Kidney glomerular epithelial cell (primary cell): Measurements from ENCODE around the gene PCDHGB3.
"Not testable (repeated sequence)": the region's sequence is repeated elsewhere in the genome, so short reads cannot be mapped to it uniquely, and the experiment has no call there.

Source experiments
- DNase-seq: peaks from one replicate; lab custom pipeline; 2025; lab: John Stamatoyannopoulos, UW

Gene PCDHGB3

DNA sequence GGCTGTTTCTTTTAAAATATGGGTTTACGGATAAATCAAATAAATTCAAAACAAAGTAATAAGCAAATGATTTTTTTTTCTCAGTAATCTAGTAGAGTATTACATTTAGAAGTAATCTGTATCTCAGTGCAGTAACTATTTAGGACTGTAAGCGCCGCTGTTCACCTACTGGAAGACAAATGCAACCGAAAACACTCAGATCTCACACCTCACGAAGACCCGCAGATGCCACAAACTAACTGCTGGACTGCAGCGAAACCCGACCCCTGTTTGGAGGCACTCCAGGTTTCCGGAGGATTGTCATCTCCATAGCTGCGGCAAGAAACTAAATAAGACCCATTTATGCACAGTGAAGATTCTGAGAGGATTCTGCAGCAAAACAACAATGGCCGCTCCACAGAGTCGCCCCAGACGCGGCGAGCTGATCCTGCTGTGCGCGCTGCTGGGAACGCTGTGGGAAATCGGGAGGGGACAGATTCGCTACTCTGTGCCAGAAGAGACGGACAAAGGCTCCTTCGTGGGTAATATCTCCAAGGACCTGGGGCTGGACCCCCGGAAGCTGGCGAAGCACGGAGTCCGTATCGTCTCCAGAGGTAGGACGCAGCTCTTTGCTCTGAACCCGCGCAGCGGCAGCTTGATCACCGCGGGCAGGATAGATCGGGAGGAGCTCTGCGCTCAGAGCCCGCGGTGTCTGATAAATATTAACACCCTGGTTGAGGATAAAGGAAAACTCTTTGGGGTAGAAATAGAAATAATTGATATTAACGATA is 22.6 kb downstream of the PCDHGB3 start, which contains the start of gene PCDHGA8:
Gene PCDHGA8 (plus strand): TSS at position 205 of the 770 bp plus-strand sequence. CDS start 181 bp downstream, at position 386.
- no peak for DNase-seq

DNA sequence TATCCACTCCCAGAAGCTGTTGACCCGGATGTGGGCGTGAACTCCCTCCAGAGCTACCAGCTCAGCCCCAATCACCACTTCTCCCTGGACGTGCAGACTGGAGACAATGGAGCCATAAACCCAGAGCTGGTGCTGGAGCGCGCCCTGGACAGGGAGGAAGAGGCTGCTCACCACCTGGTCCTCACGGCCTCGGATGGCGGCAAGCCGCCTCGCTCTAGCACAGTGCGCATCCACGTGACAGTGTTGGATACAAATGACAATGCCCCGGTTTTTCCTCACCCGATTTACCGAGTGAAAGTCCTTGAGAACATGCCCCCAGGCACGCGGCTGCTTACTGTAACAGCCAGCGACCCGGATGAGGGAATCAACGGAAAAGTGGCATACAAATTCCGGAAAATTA is 23.2 kb downstream of the PCDHGB3 start:
- DNase-seq: no peak

- not testable (repeated sequence) for DNase-seq
Measured at GRCh38 chr5:141394401-141395187, 24.6 kb downstream of the PCDHGB3 start.

GRCh38 chr5:141397756-141398551 is 27.9 kb downstream of the PCDHGB3 start, which contains the start of gene PCDHGB5:
TSS of gene PCDHGB5 (plus strand) at chr5:141397947. CDS start at chr5:141398128, 181 bp downstream.
- peak; percentile 44 for DNase-seq

DNA sequence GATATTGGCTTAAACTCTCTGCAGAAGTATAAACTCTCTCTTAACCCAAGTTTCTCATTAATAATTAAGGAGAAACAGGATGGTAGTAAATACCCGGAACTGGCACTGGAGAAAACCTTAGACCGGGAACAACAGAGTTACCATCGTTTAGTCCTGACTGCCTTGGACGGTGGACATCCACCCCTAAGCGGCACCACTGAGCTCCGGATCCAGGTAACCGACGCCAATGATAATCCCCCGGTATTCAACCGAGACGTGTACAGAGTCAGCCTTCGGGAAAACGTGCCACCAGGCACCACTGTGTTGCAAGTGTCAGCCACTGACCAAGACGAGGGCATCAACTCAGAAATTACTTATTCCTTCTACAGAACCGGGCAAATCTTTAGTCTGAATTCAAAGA is 28.6 kb downstream of the PCDHGB3 start:
- DNase-seq: no peak

DNA sequence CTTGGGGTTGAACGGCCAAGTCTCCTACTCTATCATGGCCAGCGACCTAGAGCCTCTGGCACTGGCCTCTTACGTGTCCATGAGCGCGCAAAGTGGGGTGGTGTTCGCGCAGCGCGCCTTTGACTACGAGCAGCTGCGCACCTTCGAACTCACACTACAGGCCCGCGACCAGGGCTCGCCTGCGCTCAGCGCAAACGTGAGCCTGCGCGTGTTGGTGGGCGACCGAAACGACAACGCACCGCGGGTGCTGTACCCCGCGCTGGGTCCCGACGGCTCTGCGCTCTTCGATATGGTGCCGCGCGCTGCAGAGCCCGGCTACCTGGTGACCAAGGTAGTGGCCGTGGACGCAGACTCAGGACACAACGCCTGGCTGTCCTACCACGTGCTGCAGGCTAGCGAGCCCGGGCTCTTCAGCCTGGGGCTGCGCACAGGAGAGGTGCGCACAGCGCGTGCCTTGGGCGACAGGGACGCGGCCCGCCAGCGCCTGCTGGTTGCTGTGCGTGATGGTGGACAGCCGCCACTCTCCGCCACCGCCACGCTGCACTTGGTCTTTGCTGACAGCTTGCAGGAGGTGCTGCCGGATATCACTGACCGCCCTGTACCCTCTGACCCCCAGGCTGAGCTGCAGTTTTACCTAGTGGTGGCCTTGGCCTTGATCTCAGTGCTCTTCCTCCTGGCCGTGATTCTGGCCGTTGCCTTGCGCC is 29.7 kb downstream of the PCDHGB3 start:
- DNase-seq: no peak

- DNase-seq: no peak
Measured at GRCh38 chr5:141402553-141403243, 32.7 kb downstream of the PCDHGB3 start, which contains the start of gene PCDHGA9. TSS of gene PCDHGA9 (plus strand) at chr5:141402778. CDS start at chr5:141402953, 175 bp downstream.

GRCh38 chr5:141403387-141403786 is 33.3 kb downstream of the PCDHGB3 start:
- DNase-seq: no peak

DNA sequence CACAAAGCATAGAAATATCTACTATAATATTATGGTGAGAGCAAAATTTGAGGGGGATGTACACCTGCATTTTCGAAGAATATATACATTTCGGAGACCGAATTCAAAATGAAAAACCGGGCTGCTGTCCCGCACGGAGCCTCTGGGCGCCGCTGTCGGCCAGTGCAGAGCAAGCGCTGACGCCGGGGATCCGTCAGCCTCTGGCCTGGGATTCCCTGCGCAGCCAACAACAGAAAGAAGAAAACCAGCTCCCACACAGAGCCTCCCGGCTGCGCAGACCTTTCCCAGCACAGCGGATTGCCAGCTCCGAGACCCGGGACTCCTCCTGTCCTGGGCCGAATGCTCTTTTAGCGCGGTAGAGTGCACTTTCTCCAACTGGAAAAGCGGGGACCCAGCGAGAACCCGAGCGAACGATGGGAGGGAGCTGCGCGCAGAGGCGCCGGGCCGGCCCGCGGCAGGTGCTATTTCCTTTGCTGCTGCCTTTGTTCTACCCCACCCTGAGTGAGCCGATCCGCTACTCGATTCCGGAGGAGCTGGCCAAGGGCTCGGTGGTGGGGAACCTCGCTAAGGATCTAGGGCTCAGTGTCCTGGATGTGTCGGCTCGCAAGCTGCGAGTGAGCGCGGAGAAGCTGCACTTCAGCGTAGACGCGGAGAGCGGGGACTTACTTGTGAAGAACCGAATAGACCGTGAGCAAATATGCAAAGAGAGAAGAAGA is 37.9 kb downstream of the PCDHGB3 start, which contains the start of gene PCDHGB6:
Gene PCDHGB6 (plus strand): TSS at position 232 of the 716 bp plus-strand sequence. CDS start 182 bp downstream, at position 414.
- not testable (repeated sequence) for DNase-seq

GRCh38 chr5:141409598-141410306 is 39.7 kb downstream of the PCDHGB3 start:
- DNase-seq: no peak

DNA sequence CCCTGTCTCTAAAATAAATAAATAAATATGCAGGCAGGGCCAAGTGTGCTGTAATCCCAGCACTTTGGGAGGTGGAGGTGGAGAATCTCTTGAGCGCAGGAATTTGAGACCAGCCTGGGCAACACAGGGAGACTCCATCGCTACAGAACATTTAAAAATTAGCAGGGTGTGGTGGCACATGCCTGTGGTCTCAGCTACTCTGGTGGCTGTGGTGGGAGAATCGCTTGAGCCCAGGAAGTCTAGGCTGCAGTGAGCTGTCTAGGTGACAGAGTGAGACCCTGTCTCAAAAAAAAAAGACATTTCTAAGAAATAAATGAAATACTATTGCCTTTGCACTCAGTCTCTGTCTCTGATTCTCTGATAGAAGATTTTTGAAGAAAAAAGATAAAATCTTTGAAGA is 41.5 kb downstream of the PCDHGB3 start:
- no peak for DNase-seq

DNA sequence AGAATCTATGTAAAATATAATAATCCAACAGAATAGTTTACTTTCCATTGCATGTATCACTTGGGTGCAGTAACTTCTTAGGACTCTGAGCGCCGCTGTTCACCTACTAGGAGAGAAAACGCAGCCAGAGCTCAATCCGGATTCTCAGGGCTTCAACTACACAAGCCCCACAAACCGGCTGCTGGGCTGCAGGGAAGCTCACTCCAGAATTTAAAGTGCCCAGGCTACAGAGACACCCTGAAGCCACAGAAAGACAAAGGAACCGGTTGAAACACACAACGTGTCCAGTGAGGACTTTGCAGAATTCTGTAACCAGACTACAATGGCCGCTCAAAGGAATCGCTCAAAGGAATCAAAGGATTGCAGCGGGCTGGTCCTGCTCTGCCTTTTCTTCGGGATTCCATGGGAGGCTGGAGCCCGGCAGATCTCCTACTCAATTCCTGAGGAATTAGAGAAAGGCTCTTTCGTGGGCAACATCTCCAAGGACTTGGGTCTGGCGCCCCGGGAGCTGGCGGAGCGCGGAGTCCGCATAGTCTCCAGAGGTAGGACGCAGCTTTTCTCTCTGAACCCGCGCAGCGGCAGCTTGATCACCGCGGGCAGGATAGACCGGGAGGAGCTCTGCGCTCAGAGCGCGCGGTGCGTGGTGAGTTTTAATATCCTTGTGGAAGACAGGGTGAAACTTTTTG is 43.0 kb downstream of the PCDHGB3 start, which contains the start of gene PCDHGA10:
Gene PCDHGA10 (plus strand): TSS at position 134 of the 686 bp plus-strand sequence. CDS start 189 bp downstream, at position 323.
- DNase-seq: peak; percentile 15

DNA sequence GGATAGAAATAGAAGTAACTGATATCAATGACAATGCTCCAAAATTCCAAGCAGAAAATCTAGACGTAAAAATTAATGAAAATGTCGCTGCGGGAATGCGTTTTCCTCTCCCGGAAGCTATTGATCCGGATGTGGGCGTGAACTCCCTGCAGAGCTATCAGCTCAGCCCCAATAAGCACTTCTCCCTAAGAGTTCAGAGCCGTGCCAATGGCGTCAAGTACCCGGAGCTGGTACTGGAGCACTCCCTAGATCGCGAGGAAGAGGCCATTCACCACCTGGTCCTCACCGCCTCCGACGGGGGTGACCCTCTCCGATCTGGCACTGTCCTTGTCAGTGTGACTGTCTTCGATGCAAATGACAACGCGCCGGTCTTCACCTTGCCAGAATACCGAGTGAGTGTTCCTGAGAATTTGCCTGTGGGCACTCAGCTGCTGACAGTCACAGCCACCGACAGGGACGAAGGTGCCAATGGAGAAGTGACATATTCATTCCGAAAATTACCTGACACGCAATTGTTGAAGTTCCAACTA is 43.6 kb downstream of the PCDHGB3 start:
- DNase-seq: no peak

GRCh38 chr5:141414548-141415274 is 44.7 kb downstream of the PCDHGB3 start:
- not testable (repeated sequence) for DNase-seq

DNA sequence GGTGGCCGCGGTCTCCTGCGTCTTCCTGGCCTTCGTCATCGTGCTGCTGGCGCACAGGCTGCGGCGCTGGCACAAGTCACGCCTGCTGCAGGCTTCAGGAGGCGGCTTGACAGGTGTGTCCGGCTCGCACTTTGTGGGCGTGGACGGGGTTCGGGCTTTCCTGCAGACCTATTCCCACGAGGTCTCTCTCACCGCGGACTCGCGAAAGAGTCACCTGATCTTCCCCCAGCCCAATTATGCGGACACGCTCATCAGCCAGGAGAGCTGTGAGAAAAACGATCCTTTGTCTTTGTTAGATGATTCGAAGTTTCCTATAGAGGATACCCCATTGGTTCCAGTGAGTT is 45.2 kb downstream of the PCDHGB3 start:
- DNase-seq: not testable (repeated sequence)

DNA sequence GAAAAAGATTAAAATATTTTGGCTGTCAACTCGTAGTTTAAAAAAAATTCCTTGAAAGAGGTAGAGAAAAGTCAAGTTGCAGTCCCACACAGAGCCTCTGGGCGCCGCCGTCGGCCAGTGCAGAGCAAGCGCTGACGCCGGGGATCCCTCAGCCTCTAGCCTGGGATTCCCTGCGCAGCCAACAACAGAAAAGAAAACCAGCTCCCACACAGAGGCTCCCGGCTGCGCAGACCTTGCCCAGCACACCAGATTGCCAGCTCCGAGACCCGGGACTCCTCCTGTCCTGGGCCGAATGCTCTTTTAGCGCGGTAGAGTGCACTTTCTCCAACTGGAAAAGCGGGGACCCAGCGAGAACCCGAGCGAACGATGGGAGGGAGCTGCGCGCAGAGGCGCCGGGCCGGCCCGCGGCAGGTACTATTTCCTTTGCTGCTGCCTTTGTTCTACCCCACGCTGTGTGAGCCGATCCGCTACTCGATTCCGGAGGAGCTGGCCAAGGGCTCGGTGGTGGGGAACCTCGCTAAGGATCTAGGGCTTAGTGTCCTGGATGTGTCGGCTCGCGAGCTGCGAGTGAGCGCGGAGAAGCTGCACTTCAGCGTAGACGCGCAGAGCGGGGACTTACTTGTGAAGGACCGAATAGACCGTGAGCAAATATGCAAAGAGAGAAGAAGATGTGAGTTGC is 47.6 kb downstream of the PCDHGB3 start, which contains the start of gene PCDHGB7:
Gene PCDHGB7 (plus strand): TSS at position 184 of the 679 bp plus-strand sequence. CDS start 183 bp downstream, at position 367.
- peak; percentile 72 for DNase-seq
